OCI-LY3 (cell line): ENCODE results near the gene JMJD7.

ENCODE experiments used
- H2AFZ ChIP-seq: fragments of 200-600, 300-600 bp; shearing (Covaris generic); 2 replicates; pipeline ENCODE4 v1.6.0; 2014; ENCODE audit warnings: antibody characterized with exemption, low read depth, low read length
- H3K27ac ChIP-seq: fragments of 200-600, 300-600 bp; sonication (generic); 2 replicates; pipeline ENCODE4 v1.5.1; 2014; ENCODE audit warnings: mild to moderate bottlenecking, low read length, moderate library complexity, mixed read lengths
- H3K27me3 ChIP-seq: fragments of 200-600, 300-600 bp; sonication (generic); 2 replicates; pipeline ENCODE4 v1.6.1; 2014; ENCODE audit warnings: low read depth, low read length, mixed read lengths
- H3K36me3 ChIP-seq: fragments of 200-600, 300-600 bp; sonication (generic); replicated peaks from 2 replicates; pipeline ENCODE3; 2014; ENCODE audit warnings: low read depth, low read length, mixed read lengths
- H3K4me1 ChIP-seq: fragments of 300-600, 200-600 bp; sonication (generic); 2 replicates; pipeline ENCODE4 v1.6.1; 2014; ENCODE audit warnings: low read length, mixed read lengths
- H3K4me2 ChIP-seq: fragments of 200-600, 300-600 bp; sonication (generic); 2 replicates; pipeline ENCODE4 v1.6.1; 2014; ENCODE audit warnings: low read length, mixed read lengths
- H3K4me3 ChIP-seq: fragments of 300-600, 200-600 bp; sonication (generic); 2 replicates; pipeline ENCODE4 v1.5.1; 2014; ENCODE audit warnings: antibody characterized with exemption, mild to moderate bottlenecking, low read length, moderate library complexity
- H3K79me2 ChIP-seq: fragments of 300-600, 200-600 bp; shearing (Covaris generic); 2 replicates; pipeline ENCODE4 v1.6.1; 2014; ENCODE audit warnings: mild to moderate bottlenecking, low read length, mixed read lengths
- H3K9ac ChIP-seq: fragments of 300-600, 200-600 bp; shearing (Covaris generic); 2 replicates; pipeline ENCODE4 v1.6.0; 2014; ENCODE audit warnings: mild to moderate bottlenecking, low read length, moderate library complexity
- H3K9me3 ChIP-seq: fragments of 200-600, 300-600 bp; shearing (Covaris generic); 2 replicates; pipeline ENCODE4 v1.6.1; 2014; ENCODE audit warnings: low read length, mixed read lengths; ENCODE audit not compliant: insufficient read depth
- H4K20me1 ChIP-seq: fragments of 200-600, 300-600 bp; sonication (generic); 2 replicates; pipeline ENCODE4 v1.6.1; 2016; ENCODE audit warnings: low read length, mixed read lengths; ENCODE audit not compliant: insufficient read depth
- CTCF ChIP-seq: fragments of 200-600, 300-600 bp; sonication (generic); IDR thresholded peaks from 2 replicates; pipeline ENCODE4 v1.5.1; 2014; ENCODE audit warnings: antibody characterized with exemption, low read length, low read depth
- EZH2phosphoT487 ChIP-seq: fragments of 200-600 bp; shearing (Covaris generic); IDR thresholded peaks from 2 replicates; pipeline ENCODE4 v1.6.1; 2018; ENCODE audit warnings: antibody characterized with exemption, mixed run types, low read depth

The JMJD7 gene

GRCh38 chr15:41856262-41856661 is 28.4 kb downstream of the JMJD7 start:
- Histone ChIP-seq H3K9me3 (no peaks in the 10 kb centered on the region), H3K4me2 (no peak overlapping the region), H4K20me1 (no peaks in the 10 kb centered on the region), H3K27ac (no peak overlapping the region), H3K9ac (no peak overlapping the region), H3K36me3 (no peaks in the 10 kb centered on the region), H3K27me3 (no peaks in the 10 kb centered on the region), H3K4me3 (no peak overlapping the region), H3K79me2 (no peaks in the 10 kb centered on the region), H3K4me1 (no peaks in the 10 kb centered on the region), H2AFZ (no peak overlapping the region)
- no peak for TF ChIP-seq CTCF
- TF ChIP-seq EZH2phosphoT487, result no peak

DNA sequence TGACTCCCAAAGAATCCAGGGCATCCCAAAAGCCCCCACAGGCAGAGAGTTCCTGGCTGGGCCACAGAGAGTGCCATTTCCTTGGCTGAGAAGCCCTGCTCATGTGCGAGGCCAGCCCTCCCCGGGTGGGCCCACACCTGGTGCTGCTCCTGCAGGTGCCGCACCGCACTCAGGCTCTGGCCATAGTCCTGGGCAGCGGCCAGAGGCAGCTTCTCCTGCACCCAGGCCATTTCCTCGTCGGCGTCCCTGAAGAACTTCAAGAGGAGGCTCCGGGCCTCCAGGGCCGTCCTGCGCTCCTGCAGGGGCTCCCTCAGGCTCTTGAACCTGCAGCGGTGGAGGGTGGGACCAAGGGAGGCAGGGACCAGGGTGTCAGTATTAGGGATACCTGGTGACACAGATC is 28.8 kb downstream of the JMJD7 start:
- no peak overlapping the region for H3K9ac ChIP-seq
- H4K20me1 ChIP-seq, result no peaks in the 10 kb centered on the region
- H3K27me3 ChIP-seq, result no peaks in the 10 kb centered on the region
- TF ChIP-seq EZH2phosphoT487, result no peak
- no peak for TF ChIP-seq CTCF
- no peaks in the 10 kb centered on the region for H3K4me1 ChIP-seq
- no peaks in the 10 kb centered on the region for H3K79me2 ChIP-seq
- H2AFZ ChIP-seq, result no peak overlapping the region
- no peak overlapping the region for H3K4me3 ChIP-seq
- H3K36me3 ChIP-seq, result no peaks in the 10 kb centered on the region
- H3K9me3 ChIP-seq, result no peaks in the 10 kb centered on the region
- no peak overlapping the region for H3K4me2 ChIP-seq
- no peak overlapping the region for H3K27ac ChIP-seq

DNA sequence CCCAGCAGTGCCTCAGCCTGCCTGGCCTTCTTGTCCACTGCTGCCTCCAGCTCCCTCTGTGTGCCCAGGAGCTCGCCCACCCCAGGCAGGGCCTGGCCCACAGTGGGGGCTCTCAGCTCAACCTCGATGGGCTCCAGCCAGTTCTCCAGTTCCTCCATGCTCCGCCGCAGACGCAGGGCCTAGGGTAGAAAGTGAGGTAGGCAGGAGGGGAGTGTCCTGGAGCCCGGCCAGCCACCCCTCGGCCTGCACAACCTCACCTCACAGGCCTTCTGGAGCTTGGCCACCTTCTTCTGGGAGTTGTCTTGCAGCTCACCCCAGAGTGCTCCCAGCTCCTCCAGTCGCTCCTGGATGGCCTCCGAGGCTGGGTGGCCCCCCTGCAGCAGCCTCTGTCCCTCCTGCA is 29.4 kb downstream of the JMJD7 start:
- Histone ChIP-seq H3K4me2 (no peak overlapping the region), H3K27ac (no peak overlapping the region), H3K79me2 (no peaks in the 10 kb centered on the region), H3K9me3 (no peaks in the 10 kb centered on the region), H4K20me1 (no peaks in the 10 kb centered on the region), H3K27me3 (no peaks in the 10 kb centered on the region), H3K36me3 (no peaks in the 10 kb centered on the region), H3K4me1 (no peaks in the 10 kb centered on the region), H3K4me3 (no peak overlapping the region), H2AFZ (no peak overlapping the region), H3K9ac (no peak overlapping the region)
- TF ChIP-seq CTCF (no peak), EZH2phosphoT487 (no peak)

- Histone ChIP-seq H3K79me2 (no peaks in the 10 kb centered on the region), H3K9ac (no peak overlapping the region), H3K36me3 (no peaks in the 10 kb centered on the region), H3K9me3 (no peaks in the 10 kb centered on the region), H3K27me3 (no peaks in the 10 kb centered on the region), H2AFZ (no peak overlapping the region), H3K4me2 (no peak overlapping the region), H3K4me3 (no peak overlapping the region), H4K20me1 (no peaks in the 10 kb centered on the region), H3K27ac (no peak overlapping the region), H3K4me1 (no peaks in the 10 kb centered on the region)
- TF ChIP-seq CTCF (no peak), EZH2phosphoT487 (no peak)
These were observed 30.9 kb downstream of the JMJD7 start for GRCh38 chr15:41858756-41859155.
